NB4 (cell line): ENCODE data around the gene TNRC18.
"Not testable (repeated sequence)": the region's sequence is repeated elsewhere in the genome, so short reads cannot be mapped to it uniquely, and the experiment has no call there.

Source experiments
- DNase-seq: peaks from one replicate; pipeline ENCODE4 v3.0.0; 2010; ENCODE audit warnings: low read depth
- H3K4me3 ChIP-seq: one replicate; pipeline ENCODE4 v1.5.1; 2011; ENCODE audit warnings: mild to moderate bottlenecking, low read depth, low read length, moderate library complexity
- MYC ChIP-seq: IDR thresholded peaks from 2 replicates; pipeline ENCODE4 v1.6.1; 2011; ENCODE audit warnings: low read depth, low read length
- POLR2A ChIP-seq: IDR thresholded peaks from 2 replicates; pipeline ENCODE4 v1.6.1; 2011; ENCODE audit warnings: mild to moderate bottlenecking; ENCODE audit not compliant: insufficient read length; ENCODE audit errors: extremely low read depth
- TF ChIP-seq, protein P1 (sequence below): IDR thresholded peaks from 2 replicates; pipeline ENCODE4 v1.6.1; 2011; ENCODE audit warnings: low read depth, low read length
- TF ChIP-seq, protein P2 (sequence below): IDR thresholded peaks from one replicate; pipeline ENCODE4 v1.5.1; 2012; ENCODE audit warnings: low read depth, low read length

TNRC18 gene

DNA sequence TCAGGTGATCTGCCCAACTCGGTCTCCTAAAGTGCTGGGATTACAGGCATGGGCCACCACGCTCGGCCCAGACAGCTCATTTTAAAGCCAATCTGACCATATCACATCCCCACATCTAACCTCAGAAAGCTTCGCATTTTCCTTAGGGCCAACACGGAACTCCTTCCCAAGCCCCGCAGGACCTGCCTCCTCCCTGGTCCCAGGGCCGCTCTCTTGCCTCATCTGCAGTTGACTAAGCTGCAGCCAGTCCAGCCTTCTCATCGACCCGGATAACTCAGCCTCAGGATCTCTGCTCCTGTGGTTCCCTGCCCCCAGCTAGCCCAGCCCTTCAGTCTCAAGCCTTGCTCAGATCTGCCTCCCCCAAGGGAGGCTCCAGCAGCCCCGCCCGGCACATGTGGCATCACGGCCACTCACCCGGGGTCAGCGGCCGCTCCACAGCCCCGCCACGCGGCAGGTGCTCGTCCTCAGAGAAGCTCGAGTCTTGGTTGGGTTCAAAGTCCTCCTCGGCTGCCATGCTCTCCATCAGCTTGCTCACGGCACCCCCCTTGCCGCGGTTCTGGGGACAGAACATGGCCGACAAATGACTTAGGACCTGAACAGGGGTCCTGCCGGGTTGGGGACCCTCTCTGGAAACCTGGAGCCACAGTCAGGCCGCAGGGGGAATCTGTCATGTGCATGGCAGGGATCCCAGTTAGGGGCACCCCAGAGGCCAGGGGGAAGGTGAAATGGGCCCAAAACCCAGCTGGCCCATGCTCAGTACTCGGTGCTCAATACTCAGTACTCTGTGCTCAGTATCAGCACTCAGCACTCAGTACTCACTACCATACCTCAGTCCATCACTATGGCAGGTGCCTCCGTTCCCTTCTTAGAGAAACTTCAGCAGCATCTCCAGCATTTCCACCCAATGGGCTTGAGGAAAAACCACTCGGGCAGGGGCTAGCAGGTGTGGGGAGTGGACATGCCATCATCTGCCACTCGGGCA lies 99.5 kb downstream of the TNRC18 start:
- peak; percentile 13 for TF ChIP-seq POLR2A
- not testable (repeated sequence) for DNase-seq, H3K4me3 ChIP-seq

DNA sequence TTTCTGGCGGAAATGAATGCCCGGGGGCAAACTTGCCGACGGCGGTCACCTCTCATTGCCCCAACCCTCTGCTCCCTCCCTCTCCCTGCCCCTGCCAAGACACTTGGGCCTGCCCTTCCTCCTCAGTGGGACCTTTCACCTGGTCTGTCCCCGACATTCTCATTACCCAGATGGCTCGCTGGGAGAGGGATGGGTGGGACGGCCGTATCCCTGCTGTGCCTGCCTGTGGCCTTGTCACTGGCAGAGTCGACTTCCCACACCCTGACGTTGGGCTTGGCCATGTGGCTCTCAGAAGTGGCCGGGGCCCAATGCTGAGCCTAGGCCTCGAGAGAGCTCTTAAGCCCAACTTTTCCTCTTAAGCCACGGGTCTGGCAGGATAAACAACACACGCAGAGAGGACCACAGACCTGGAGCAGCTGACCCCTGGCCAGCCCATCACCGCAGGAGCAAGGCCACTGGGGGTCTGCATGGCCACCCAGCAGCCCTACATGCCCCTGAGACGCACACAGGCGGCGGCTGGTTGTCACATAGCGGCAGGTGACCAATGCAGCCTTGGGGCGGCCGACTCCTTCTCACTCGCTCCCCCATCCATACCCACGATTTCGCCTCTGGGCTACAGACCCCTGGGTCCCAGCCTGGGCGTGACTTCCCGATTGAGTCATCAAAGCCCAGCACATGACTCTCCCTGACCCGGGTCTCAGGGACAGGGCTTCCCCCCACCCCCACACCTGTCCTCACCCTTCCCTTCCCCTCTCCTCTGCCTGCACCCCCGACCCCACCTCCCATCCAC lies 100.8 kb downstream of the TNRC18 start:
- H3K4me3 ChIP-seq = no peak overlapping the region
- TF ChIP-seq, protein P1, sequence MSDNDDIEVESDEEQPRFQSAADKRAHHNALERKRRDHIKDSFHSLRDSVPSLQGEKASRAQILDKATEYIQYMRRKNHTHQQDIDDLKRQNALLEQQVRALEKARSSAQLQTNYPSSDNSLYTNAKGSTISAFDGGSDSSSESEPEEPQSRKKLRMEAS = no peak
- TF ChIP-seq MYC = no peak
- no peak for DNase-seq

DNA sequence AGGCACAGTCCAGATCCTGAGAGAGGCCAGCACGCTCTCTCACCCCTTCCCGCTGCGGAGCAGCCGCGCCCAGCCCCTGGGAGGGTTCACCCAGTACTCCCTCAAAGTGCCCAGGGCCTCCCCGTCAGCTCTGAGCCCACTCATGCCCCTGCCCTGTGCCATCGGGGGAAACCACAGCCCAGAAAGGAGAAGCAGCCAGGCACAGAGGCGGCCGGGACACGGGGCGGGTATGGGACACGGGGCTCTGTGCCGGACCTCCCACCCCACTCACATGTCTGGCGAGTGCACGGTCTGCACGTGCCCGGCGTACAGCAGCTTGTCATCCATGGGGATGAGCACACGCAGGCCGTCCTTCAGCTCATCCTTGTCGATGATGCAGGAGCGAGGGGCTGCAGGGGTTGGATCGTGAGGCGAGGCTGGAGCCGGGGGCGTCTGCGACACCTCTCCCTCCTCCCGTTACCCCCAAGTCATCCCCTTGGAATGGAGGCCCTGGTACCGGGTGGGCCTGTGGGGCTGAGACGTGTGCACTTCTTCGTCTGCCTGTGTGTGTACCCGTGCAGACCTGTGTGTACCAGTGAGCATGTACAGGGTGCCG lies 102.7 kb downstream of the TNRC18 start:
- no peak for TF ChIP-seq POLR2A
- TF ChIP-seq, protein P1 = no peak
- TF ChIP-seq, protein P2, sequence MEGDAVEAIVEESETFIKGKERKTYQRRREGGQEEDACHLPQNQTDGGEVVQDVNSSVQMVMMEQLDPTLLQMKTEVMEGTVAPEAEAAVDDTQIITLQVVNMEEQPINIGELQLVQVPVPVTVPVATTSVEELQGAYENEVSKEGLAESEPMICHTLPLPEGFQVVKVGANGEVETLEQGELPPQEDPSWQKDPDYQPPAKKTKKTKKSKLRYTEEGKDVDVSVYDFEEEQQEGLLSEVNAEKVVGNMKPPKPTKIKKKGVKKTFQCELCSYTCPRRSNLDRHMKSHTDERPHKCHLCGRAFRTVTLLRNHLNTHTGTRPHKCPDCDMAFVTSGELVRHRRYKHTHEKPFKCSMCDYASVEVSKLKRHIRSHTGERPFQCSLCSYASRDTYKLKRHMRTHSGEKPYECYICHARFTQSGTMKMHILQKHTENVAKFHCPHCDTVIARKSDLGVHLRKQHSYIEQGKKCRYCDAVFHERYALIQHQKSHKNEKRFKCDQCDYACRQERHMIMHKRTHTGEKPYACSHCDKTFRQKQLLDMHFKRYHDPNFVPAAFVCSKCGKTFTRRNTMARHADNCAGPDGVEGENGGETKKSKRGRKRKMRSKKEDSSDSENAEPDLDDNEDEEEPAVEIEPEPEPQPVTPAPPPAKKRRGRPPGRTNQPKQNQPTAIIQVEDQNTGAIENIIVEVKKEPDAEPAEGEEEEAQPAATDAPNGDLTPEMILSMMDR = no peak
- no peak for TF ChIP-seq MYC
- no peak for DNase-seq
- H3K4me3 ChIP-seq = no peak overlapping the region

DNA sequence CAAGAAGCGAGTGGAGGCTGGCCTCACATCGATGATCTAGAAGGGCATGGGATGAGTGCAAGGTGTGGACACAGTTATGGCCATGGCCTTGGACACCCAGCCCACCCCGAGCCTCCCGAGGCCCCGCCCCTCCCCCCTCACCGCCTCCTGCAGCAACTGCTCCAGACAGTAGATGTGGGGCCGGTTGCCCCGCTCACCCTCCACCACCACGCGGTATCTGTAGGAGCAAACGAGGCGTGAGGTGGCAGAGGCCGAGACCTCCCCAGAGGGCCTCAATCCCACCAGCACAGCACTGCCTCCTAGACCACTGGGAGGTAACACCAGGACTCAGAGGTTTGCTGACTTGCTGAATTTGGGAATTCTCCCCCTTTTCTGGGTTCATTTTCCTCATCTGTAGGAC lies 103.2 kb downstream of the TNRC18 start:
- no peak for TF ChIP-seq MYC
- TF ChIP-seq, protein P2 = no peak
- TF ChIP-seq, protein P1 = no peak
- TF ChIP-seq POLR2A = no peak
- H3K4me3 ChIP-seq = no peak overlapping the region
- DNase-seq = no peak

DNA sequence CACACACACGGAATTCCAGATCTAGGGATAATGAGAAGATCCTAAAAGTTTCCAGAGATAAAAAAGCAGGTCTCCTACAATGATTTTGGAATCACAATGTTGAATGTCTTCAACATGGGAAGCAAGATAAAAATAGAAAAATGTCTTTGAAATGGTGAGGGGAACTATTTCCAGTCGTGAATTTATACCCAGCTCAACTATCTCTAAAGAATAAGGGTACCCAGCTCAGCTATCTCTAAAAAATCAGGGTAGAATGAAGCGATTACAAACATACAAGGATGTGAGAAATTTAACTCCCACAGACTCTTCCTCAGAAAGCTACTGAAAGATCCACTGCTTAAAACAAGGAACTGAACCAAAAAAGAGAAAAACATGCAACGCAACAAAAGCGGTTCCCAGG lies 105.0 kb downstream of the TNRC18 start:
- H3K4me3 ChIP-seq, DNase-seq: not testable (repeated sequence)

DNA sequence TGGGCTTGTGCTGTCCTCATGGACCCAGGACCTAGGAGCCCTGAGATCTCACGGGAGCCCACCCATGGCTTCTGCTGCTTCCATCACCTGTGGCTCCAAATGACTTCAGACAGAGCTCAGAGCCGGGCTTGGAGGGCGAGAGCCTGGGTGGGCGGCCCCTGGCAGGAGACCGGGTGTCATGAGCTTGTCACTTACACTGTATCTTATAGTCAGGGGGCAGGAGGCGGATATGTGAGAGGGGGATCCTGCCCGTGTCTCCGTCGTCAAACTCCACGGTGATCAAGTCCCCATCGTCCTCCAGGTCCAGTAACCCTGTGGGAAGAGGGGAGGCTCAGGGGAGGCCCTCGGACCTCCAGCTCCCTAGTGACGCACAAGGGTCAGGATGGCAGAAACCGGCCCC lies 107.9 kb downstream of the TNRC18 start:
- DNase-seq = no peak
- H3K4me3 ChIP-seq = no peak overlapping the region
- TF ChIP-seq POLR2A (no peak), MYC (no peak)
- TF ChIP-seq, protein P1 = no peak
- TF ChIP-seq, protein P2 = no peak

DNA sequence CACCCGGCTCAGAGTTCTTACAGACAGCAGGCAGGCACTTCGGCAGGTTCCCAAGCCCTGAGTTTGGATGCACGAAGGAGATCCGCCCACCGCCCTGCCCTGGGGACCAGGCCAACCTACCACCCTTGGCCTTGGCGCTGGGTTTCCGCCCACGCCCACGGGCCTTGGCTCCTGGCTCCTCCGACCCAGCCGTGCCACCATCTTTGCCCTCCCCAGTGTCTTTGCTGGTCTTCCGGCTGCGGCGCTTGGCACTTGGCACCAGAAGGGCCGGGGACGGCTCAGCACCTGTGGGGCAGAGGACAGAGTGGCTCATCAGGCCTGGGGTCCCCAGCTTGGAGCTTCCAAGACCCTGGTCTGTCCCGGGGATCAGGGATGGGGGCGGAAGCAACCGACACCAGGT lies 108.8 kb downstream of the TNRC18 start:
- no peak for TF ChIP-seq POLR2A
- TF ChIP-seq MYC = no peak
- TF ChIP-seq, protein P2 = no peak
- TF ChIP-seq, protein P1 = no peak
- DNase-seq = no peak
- H3K4me3 ChIP-seq = no peak overlapping the region

DNA sequence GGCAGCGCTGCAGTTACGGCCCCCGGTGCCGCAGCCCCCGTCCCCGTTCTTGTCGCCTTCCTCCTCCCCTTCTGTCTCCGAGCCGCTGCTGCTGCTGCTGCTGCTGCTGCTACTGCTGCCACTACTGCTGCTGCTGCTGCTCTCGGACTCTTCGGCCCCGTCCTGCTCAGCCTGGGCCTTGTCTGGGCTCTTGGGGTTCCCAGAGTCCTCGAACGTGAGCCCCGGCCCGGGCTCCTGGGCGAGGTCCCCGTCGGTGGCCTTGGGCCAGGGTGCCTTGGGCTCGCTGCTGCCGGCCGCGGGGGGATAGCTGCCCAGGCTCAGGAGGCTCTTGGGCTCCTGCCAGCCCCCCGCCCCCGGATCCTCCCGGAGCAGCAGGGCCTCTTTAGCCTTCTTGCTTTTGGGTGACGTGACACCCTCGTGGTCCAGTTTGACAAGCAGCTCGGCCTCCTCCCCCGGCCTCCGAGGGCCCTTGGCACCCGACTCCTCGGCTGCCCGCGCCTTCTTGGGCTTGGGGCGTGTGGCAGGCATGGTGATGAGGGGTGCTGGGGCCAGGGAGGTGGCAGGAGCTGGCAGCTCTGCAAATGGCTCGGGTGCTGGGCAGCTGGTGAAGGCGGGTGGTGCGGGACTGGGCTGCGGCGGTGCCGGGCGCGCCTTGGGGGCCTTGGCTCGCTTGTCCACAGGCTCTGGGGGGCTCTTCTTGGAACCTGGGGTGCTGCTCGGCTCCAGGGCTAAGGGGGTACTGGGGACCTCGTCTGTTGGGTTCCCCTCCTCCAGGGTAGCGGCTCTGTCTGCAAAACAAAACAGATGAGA lies 110.4 kb downstream of the TNRC18 start:
- DNase-seq, H3K4me3 ChIP-seq: not testable (repeated sequence)

DNA sequence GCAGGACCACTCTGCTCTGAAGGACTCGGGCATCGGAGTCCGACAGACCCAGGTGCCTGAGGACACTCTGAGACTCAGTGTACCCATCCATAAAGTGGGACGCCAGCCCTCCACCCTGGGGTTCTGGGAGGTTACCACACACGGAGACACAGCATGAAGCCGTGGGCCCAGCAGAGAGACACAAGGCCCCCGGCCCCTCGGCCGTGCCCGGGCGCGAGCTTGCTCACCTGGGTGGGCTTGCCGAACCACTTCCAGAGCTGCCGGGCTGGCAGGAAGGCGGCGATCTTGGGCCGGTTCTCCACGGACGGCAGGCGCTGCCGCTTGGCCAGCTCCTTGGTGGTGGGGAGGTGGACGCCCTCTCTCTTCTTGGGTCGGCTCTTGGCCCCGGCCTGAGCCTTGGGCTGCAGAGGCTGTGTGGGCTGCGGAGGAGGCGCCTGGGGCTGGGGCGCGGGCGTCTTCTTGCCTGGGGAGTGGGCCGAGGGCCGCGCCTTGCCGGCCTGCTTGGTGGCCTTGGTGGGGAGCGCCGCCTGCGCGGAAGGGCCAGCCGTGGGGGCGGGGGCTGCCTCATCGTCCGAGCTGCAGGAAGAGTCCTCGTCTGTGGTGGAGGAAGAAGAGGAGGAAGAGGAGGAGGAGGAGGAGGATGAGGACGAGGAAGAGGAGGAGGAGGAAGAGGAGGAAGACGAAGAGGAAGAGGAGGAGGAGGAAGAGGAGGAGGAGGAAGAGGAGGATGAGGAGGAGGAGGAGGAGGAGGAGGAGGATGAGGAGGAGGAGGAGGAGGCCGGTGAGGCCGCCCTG lies 111.2 kb downstream of the TNRC18 start:
- not testable (repeated sequence) for H3K4me3 ChIP-seq, DNase-seq
